PFSK-1 (cell line): ENCODE measurements around the gene LRRC26.

Source experiments
- POLR2AphosphoS5 ChIP-seq: IDR thresholded peaks from 2 replicates; pipeline ENCODE4 v1.6.1; 2012; ENCODE audit warnings: low read depth, mild to moderate bottlenecking, control low read depth, low read length, moderate library complexity
- SIN3A ChIP-seq: IDR thresholded peaks from 2 replicates; pipeline ENCODE4 v1.6.1; 2012; ENCODE audit warnings: mild to moderate bottlenecking, low read length, moderate library complexity, borderline replicate concordance; ENCODE audit not compliant: insufficient read depth

- TF ChIP-seq SIN3A (no peak), POLR2AphosphoS5 (no peak)
Observed at GRCh38 chr9:137187386-137187785, 17.5 kb upstream of the LRRC26 start.
